H9 (cell line): ENCODE data around the gene PRKAG2. TPM values are rescaled to one million over a fixed set of nuclear protein-coding genes. Genes with fewer than 3 reads are reported as not detected.

Experiments used
- DNase-seq: peaks from one replicate; pipeline ENCODE4 v3.0.0-alpha.2; 2017
- H2AFZ ChIP-seq: one replicate; pipeline ENCODE4 v1.6.1; 2013; ENCODE audit warnings: mild to moderate bottlenecking, low read length, control low read depth, moderate library complexity
- H2AK5ac ChIP-seq: 2 replicates; pipeline ENCODE4 v1.6.1; 2013; ENCODE audit warnings: low read length, control low read depth, mixed read lengths; ENCODE audit not compliant: insufficient read length
- H2BK120ac ChIP-seq: one replicate; pipeline ENCODE4 v1.6.1; 2013; ENCODE audit warnings: low read depth, mild to moderate bottlenecking, low read length, control low read depth, inconsistent platforms; ENCODE audit not compliant: poor library complexity, severe bottlenecking
- H2BK12ac ChIP-seq: 2 replicates; pipeline ENCODE4 v1.6.1; 2013; ENCODE audit warnings: low read length, control low read depth, mixed read lengths, low read depth; ENCODE audit not compliant: insufficient read length
- H2BK15ac ChIP-seq: 2 replicates; pipeline ENCODE4 v1.6.1; 2013; ENCODE audit warnings: low read depth, low read length, control low read depth
- H2BK20ac ChIP-seq: one replicate; pipeline ENCODE4 v1.6.1; 2013; ENCODE audit warnings: low read depth, mild to moderate bottlenecking, low read length, control low read depth, inconsistent platforms; ENCODE audit not compliant: poor library complexity, severe bottlenecking
- H2BK5ac ChIP-seq: 2 replicates; pipeline ENCODE4 v1.6.1; 2013; ENCODE audit warnings: low read length, control low read depth, mixed read lengths; ENCODE audit not compliant: insufficient read length
- H3K14ac ChIP-seq: 2 replicates; pipeline ENCODE4 v1.6.1; 2013; ENCODE audit warnings: low read length, control low read depth; ENCODE audit not compliant: insufficient read depth
- H3K18ac ChIP-seq: 2 replicates; pipeline ENCODE4 v1.6.1; 2013; ENCODE audit warnings: low read depth, mild to moderate bottlenecking, mixed read lengths, low read length, control low read depth; ENCODE audit not compliant: insufficient read length
- H3K23ac ChIP-seq: 2 replicates; pipeline ENCODE4 v1.6.1; 2013; ENCODE audit warnings: low read length, control low read depth, mixed read lengths, low read depth; ENCODE audit not compliant: insufficient read length
- H3K23me2 ChIP-seq: 2 replicates; pipeline ENCODE4 v1.6.1; 2013; ENCODE audit warnings: low read depth, mild to moderate bottlenecking, mixed read lengths, low read length, control low read depth; ENCODE audit not compliant: insufficient read length, poor library complexity, severe bottlenecking
- H3K27ac ChIP-seq: 2 replicates; pipeline ENCODE4 v1.5.1; 2013; ENCODE audit warnings: low read length, control low read depth, mixed read lengths, low read depth; ENCODE audit not compliant: insufficient read length
- H3K27me3 ChIP-seq: 2 replicates; pipeline ENCODE4 v1.6.1; 2013; ENCODE audit warnings: low read length, control low read depth, inconsistent platforms; ENCODE audit not compliant: insufficient read depth
- H3K4ac ChIP-seq: 2 replicates; pipeline ENCODE4 v1.6.1; 2013; ENCODE audit warnings: low read depth, mild to moderate bottlenecking, control low read depth, inconsistent platforms, low read length, moderate library complexity
- H3K4me1 ChIP-seq: 2 replicates; pipeline ENCODE4 v1.6.1; 2013; ENCODE audit warnings: low read length, control low read depth, inconsistent platforms; ENCODE audit not compliant: insufficient read depth
- H3K4me2 ChIP-seq: 2 replicates; pipeline ENCODE4 v1.6.1; 2013; ENCODE audit warnings: low read length, control low read depth, mixed read lengths; ENCODE audit not compliant: insufficient read length, insufficient read depth
- H3K56ac ChIP-seq: 2 replicates; pipeline ENCODE4 v1.6.1; 2013; ENCODE audit warnings: low read depth, mild to moderate bottlenecking, mixed read lengths, low read length, control low read depth; ENCODE audit not compliant: insufficient read length
- H3K79me1 ChIP-seq: 2 replicates; pipeline ENCODE4 v1.6.1; 2013; ENCODE audit warnings: low read depth, mild to moderate bottlenecking, moderate library complexity, low read length, control low read depth, inconsistent platforms; ENCODE audit not compliant: insufficient read depth, poor library complexity, severe bottlenecking
- H3K79me2 ChIP-seq: 2 replicates; pipeline ENCODE4 v1.6.1; 2013; ENCODE audit warnings: low read length, control low read depth, inconsistent platforms; ENCODE audit not compliant: insufficient read depth
- H3K9ac ChIP-seq: 2 replicates; pipeline ENCODE4 v1.6.1; 2013; ENCODE audit warnings: low read length, control low read depth, mixed read lengths; ENCODE audit not compliant: insufficient read length; ENCODE audit errors: extremely low read depth
- H3K9me3 ChIP-seq: one replicate; pipeline ENCODE4 v1.6.1; 2013; ENCODE audit warnings: low read depth, low read length, inconsistent platforms; ENCODE audit not compliant: control insufficient read depth
- H3T11ph ChIP-seq: one replicate; pipeline ENCODE4 v1.6.1; 2013; ENCODE audit warnings: mild to moderate bottlenecking, low read length, control low read depth, inconsistent platforms
- H4K20me1 ChIP-seq: one replicate; pipeline ENCODE4 v1.6.1; 2013; ENCODE audit not compliant: control insufficient read depth, insufficient read length, insufficient read depth
- H4K5ac ChIP-seq: 2 replicates; pipeline ENCODE4 v1.6.1; 2013; ENCODE audit warnings: low read depth, mild to moderate bottlenecking, mixed read lengths, low read length, control low read depth; ENCODE audit not compliant: insufficient read length
- H4K8ac ChIP-seq: replicated peaks from 2 replicates; pipeline ENCODE4 v1.6.1; 2013; ENCODE audit warnings: low read length, control low read depth, mixed read lengths, low read depth; ENCODE audit not compliant: insufficient read length
- H4K91ac ChIP-seq: 2 replicates; pipeline ENCODE4 v1.6.1; 2013; ENCODE audit warnings: low read depth, mild to moderate bottlenecking, moderate library complexity, mixed read lengths, low read length, control low read depth; ENCODE audit not compliant: insufficient read length
- H3K27ac Mint-ChIP-seq, 3 experiments: 2 replicates in 2 of 3; 3 replicates in 1 of 3; pipeline ENCODE4 v1.8.0; 2020 to 2021; ENCODE audit warnings: mixed read lengths in 3 of 3, mild to moderate bottlenecking in 1 of 3, moderate library complexity in 1 of 3
- H3K27me3 Mint-ChIP-seq: 2 replicates; pipeline ENCODE4 v1.8.0; 2021; ENCODE audit warnings: low read depth, mild to moderate bottlenecking, moderate library complexity, mixed read lengths
- H3K36me3 Mint-ChIP-seq, 3 experiments: 2 replicates in 2 of 3; 3 replicates in 1 of 3; pipeline ENCODE4 v1.8.0; 2020 to 2021; ENCODE audit warnings: low read depth in 3 of 3, mixed read lengths in 3 of 3; ENCODE audit not compliant: insufficient read depth in 1 of 3
- H3K4me1 Mint-ChIP-seq, 2 experiments: 2 replicates each; pipeline ENCODE4 v1.8.0; 2020; ENCODE audit warnings: mixed read lengths in 2 of 2
- H3K4me3 Mint-ChIP-seq, 2 experiments: 2 replicates in 1 of 2; 3 replicates in 1 of 2; pipeline ENCODE4 v1.8.0; 2020 to 2021; ENCODE audit warnings: mild to moderate bottlenecking in 2 of 2, mixed read lengths in 2 of 2, moderate library complexity in 1 of 2
- H3K9me3 Mint-ChIP-seq, 2 experiments: 2 replicates in 1 of 2; 3 replicates in 1 of 2; pipeline ENCODE4 v1.8.0; 2020; ENCODE audit warnings: mild to moderate bottlenecking in 2 of 2, mixed read lengths in 2 of 2, moderate library complexity in 1 of 2
- CTCF ChIP-seq: fragments of 200-600 bp; sonication (generic); conservative IDR thresholded peaks from 3 replicates; pipeline ENCODE4 v1.8.0; 2021; ENCODE audit warnings: antibody characterized with exemption, mild to moderate bottlenecking
- WGBS: extraction: QIAGEN DNeasy Blood & Tissue Kit; methylation state at CpG from one replicate; pipeline ENCODE4 v1.1.7; 2013; ENCODE audit warnings: missing lambda C conversion rate, low lambda C conversion rate, mixed read lengths; ENCODE audit not compliant: insufficient read length; ENCODE audit errors: extremely low coverage; 5-methylcytosine and 5-hydroxymethylcytosine counted together
- total RNA-seq: library from RNA; stranded (reverse); gene quantifications from 2 replicates; pipeline ENCODE4 v1.2.1, GENCODE V29; 2021

PRKAG2 gene
- total RNA-seq, 1 experiment from 2014 or later = 11.8 TPM

- Mint-ChIP-seq H3K4me1 (peaks cover 11 to 12% of the 10 kb centered on the region in 2 experiments), H3K4me3 (no peak overlapping the region), H3K27ac (no peak overlapping the region; a peak in 1 of 7 replicates), H3K9me3 (no peaks in the 10 kb centered on the region; a peak in 2 of 5 replicates), H3K27me3 (peaks cover 2% of the 10 kb centered on the region), H3K36me3 (no peaks in the 10 kb centered on the region; a peak in 1 of 7 replicates)
- Histone ChIP-seq H3K79me1 (no peaks in the 10 kb centered on the region), H3K23me2 (no peaks in the 10 kb centered on the region), H3K4me2 (no peak overlapping the region), H4K5ac (no peak overlapping the region), H3K79me2 (no peaks in the 10 kb centered on the region), H2AK5ac (no peak overlapping the region), H2BK120ac (no peak overlapping the region), H3K9me3 (no peaks in the 10 kb centered on the region), H2BK20ac (no peak overlapping the region), H3K18ac (no peak overlapping the region), H3K56ac (no peak overlapping the region), H3T11ph (no peak overlapping the region), H3K14ac (no peak overlapping the region; the same call in 1 of the 2 replicates), H2BK15ac (no peak overlapping the region), H3K23ac (no peak overlapping the region), H2BK12ac (no peak overlapping the region), H3K4ac (no peak overlapping the region), H4K91ac (no peak overlapping the region), H3K4me1 (no peaks in the 10 kb centered on the region; the same call in 1 of the 2 replicates), H3K9ac (no peak overlapping the region), H4K20me1 (no peaks in the 10 kb centered on the region), H3K27me3 (no peaks in the 10 kb centered on the region; the same call in 1 of the 2 replicates), H4K8ac (no peak overlapping the region), H3K27ac (no peak overlapping the region), H2AFZ (no peak overlapping the region), H2BK5ac (no peak overlapping the region)
- TF ChIP-seq CTCF = no peak
- no peak for DNase-seq
- WGBS = no CpG with 5 or more reads among the region's 11 CpGs
These were observed 44.3 kb downstream of the PRKAG2 start for GRCh38 chr7:151832656-151833055.
